Right ventricle myocardium inferior (tissue), 1 donor: ENCODE data around the gene TRIM63. TPM values are rescaled to one million over a fixed set of nuclear protein-coding genes. Genes with fewer than 3 reads are reported as not detected.

Source experiments
- ATAC-seq: fragments of 200-7000 bp; cut with Tn5 transposase; one replicate; pipeline ENCODE4 v1.9.1; 2020; ENCODE audit warnings: mild to moderate bottlenecking, moderate library complexity
- DNase-seq: peaks from one replicate; pipeline ENCODE4 v3.0.0; 2021; ENCODE audit errors: missing footprints
- intact Hi-C: fragments of 100-400 bp; cut with DNase I; formaldehyde crosslinking; loops from one replicate; pipeline ENCODE4 v1.11.0; 2022
- total RNA-seq: library from RNA; stranded (reverse); fragmentation: NEBNext Ultra II Directional; extraction: Animal tissue kit (Norgen Biotek cat#: 25700); gene quantifications from one replicate; pipeline ENCODE4 v1.2.1, GENCODE V29; 2021
- donor health status: DM: no; HTN: yes; CAD: no; lungs with severe emphysema.

The TRIM63 gene
- total RNA-seq, 1 donor from 2014 or later = 212 TPM

GRCh38 chr1:26009796-26010447 lies 57.5 kb downstream of the TRIM63 start:
- intact Hi-C loops = no loop called here
- no peak for DNase-seq
- no peak for ATAC-seq

GRCh38 chr1:26006710-26007109 lies 60.7 kb downstream of the TRIM63 start:
- DNase-seq (no peak), ATAC-seq (no peak)
- intact Hi-C loops = no loop called here

GRCh38 chr1:26005434-26006105 lies 61.9 kb downstream of the TRIM63 start:
- intact Hi-C loops = no loop called here
- DNase-seq (no peak), ATAC-seq (no peak)

- intact Hi-C loops = no loop called here
- ATAC-seq = no peak
- DNase-seq = no peak
These were observed 63.7 kb downstream of the TRIM63 start for GRCh38 chr1:26003756-26004155.

GRCh38 chr1:26003262-26003661 lies 64.2 kb downstream of the TRIM63 start:
- intact Hi-C loops = no loop called here
- ATAC-seq (no peak), DNase-seq (no peak)

Other genes with a start within 250 kb of the TRIM63 start
- gene MTFR1L, start 247.7 kb downstream of the TRIM63 start, total RNA-seq = 206 TPM
- gene AUNIP, start 208.2 kb downstream of the TRIM63 start, total RNA-seq = not detected
- gene PAQR7, start 191.9 kb downstream of the TRIM63 start, total RNA-seq = 2.2 TPM
- gene STMN1, start 161.2 kb downstream of the TRIM63 start, total RNA-seq = 30.0 TPM
- 9.7 TPM for gene PAFAH2, start 69.6 kb downstream of the TRIM63 start, total RNA-seq
- 11.2 TPM for gene EXTL1, start 45.9 kb downstream of the TRIM63 start, total RNA-seq
- 4.0 TPM for gene SLC30A2, start 21.5 kb downstream of the TRIM63 start, total RNA-seq
- 4.0 TPM for gene PDIK1L, start 44.2 kb upstream of the TRIM63 start, total RNA-seq
- 4.0 TPM for gene FAM110D, start 91.4 kb upstream of the TRIM63 start, total RNA-seq
- not detected for gene C1orf232, start 101.3 kb upstream of the TRIM63 start, total RNA-seq
- 14.9 TPM for gene ZNF593, start 102.3 kb upstream of the TRIM63 start, total RNA-seq
- not detected for gene ZNF593OS, start 104.2 kb upstream of the TRIM63 start, total RNA-seq
- 1.8 TPM for gene CNKSR1, start 109.9 kb upstream of the TRIM63 start, total RNA-seq
- gene CATSPER4, start 123.0 kb upstream of the TRIM63 start, total RNA-seq = not detected
- gene CEP85, start 166.6 kb upstream of the TRIM63 start, total RNA-seq = 73.6 TPM
- 50.5 TPM for gene SH3BGRL3, start 212.5 kb upstream of the TRIM63 start, total RNA-seq
- gene UBXN11, start 239.0 kb upstream of the TRIM63 start, total RNA-seq = 9.5 TPM